HEK293T (cell line): Measurements from ENCODE around the gene ECPAS.

Experiments used
- LEF1 ChIP-seq: fragments of 450-650 bp; IDR thresholded peaks from 2 replicates; pipeline ENCODE4 v1.6.1; 2017; ENCODE audit warnings: mild to moderate bottlenecking, borderline replicate concordance
- SP1 ChIP-seq: fragments of 450-650 bp; IDR thresholded peaks from 2 replicates; pipeline ENCODE4 v1.6.1; 2017
- TARDBP ChIP-seq: fragments of 450-650 bp; IDR thresholded peaks from 2 replicates; pipeline ENCODE4 v1.6.1; 2016

GRCh38 chr9:111375062-111375461, 109.1 kb downstream of the ECPAS start:
- no peak for TF ChIP-seq LEF1
- no peak for TF ChIP-seq SP1
- no peak for TF ChIP-seq TARDBP
